Body of pancreas (tissue), 4 donors: ENCODE measurements around the gene CCDC78.
A peak's percentile ranks its signal among the peaks of the same experiment; 100 is the strongest.

Experiments used
- CTCF ChIP-seq, 7 experiments: fragments of 450-650 bp in 4 of 7; fragments of 200-600 bp in 3 of 7; sonication (generic) in 3 of 7; IDR thresholded peaks; one replicate each; pipeline ENCODE4 v1.5.1; 2016 to 2019; ENCODE audit warnings: antibody characterized with exemption in 7 of 7
- POLR2A ChIP-seq, 3 donors: fragments of 450-650 bp; IDR thresholded peaks; one replicate each; pipeline ENCODE4 v1.6.1; 2016; ENCODE audit warnings: antibody characterized with exemption in 3 of 3, mild to moderate bottlenecking in 2 of 3

- TF ChIP-seq CTCF (IDR thresholded peaks at IDR 0.05) (no peak), POLR2A (IDR thresholded peaks at IDR 0.05) (peak in 2 of 3 donors; percentile 12 to 16)
These were observed 10.1 kb downstream of the CCDC78 start for GRCh38 chr16:716200-716568.
